NK-92 treated with Interleukin-12 subunit alpha and Interleukin-12 subunit beta, amount 100 ng/mL, for 24 hours (cell line): ENCODE measurements around the gene NLRP14.

Experiments used
- DNase-seq: peaks from one replicate; lab custom pipeline; 2025; lab: John Stamatoyannopoulos, UW

NLRP14 gene

GRCh38 chr11:7057641-7058040 lies 37.4 kb downstream of the NLRP14 start:
- DNase-seq, result no peak

GRCh38 chr11:7060868-7061267 lies 40.6 kb downstream of the NLRP14 start:
- DNase-seq, result no peak

- no peak for DNase-seq
Observed at GRCh38 chr11:7062534-7062933, 42.3 kb downstream of the NLRP14 start.

GRCh38 chr11:7072401-7073028 lies 52.2 kb downstream of the NLRP14 start:
- DNase-seq, result no peak

- no peak for DNase-seq
Observed at GRCh38 chr11:7077101-7077500, 56.8 kb downstream of the NLRP14 start.

- no peak for DNase-seq
Observed at GRCh38 chr11:7079545-7080135, 59.4 kb downstream of the NLRP14 start.

GRCh38 chr11:7080900-7081299 lies 60.6 kb downstream of the NLRP14 start:
- no peak for DNase-seq

- DNase-seq, result no peak
Observed at GRCh38 chr11:7081441-7081840, 61.2 kb downstream of the NLRP14 start.

GRCh38 chr11:7088921-7089320 lies 68.6 kb downstream of the NLRP14 start, which contains the start of gene RBMXL2:
Gene RBMXL2, plus strand, starts transcription at chr11:7088998. Its CDS starts 123 bp downstream, at chr11:7089121.
- DNase-seq, result no peak

GRCh38 chr11:7089328-7090251 lies 69.3 kb downstream of the NLRP14 start:
- DNase-seq, result no peak

- no peak for DNase-seq
Observed at GRCh38 chr11:7098235-7098832, 78.1 kb downstream of the NLRP14 start.

GRCh38 chr11:7115780-7116179 lies 95.5 kb downstream of the NLRP14 start:
- DNase-seq, result no peak

- DNase-seq, result no peak
Observed at GRCh38 chr11:7116370-7116769, 96.1 kb downstream of the NLRP14 start.
